K562 (cell line): ENCODE results near the gene EPB41L1. TPM values are rescaled to one million over a fixed set of nuclear protein-coding genes. Genes with fewer than 3 reads are reported as not detected.

Experiments
- ATAC-seq: fragments of 200-7000 bp; cut with Tn5 transposase; 3 replicates; pipeline ENCODE4 v1.9.1; 2020; ENCODE audit warnings: moderate library complexity
- BruUV-seq: library from RNA; stranded (reverse); fragments of 400-500 nt; replicated peaks from 2 replicates; lab custom pipeline; 2021; lab: Mats Ljungman, UMichigan
- CTCF ChIA-PET: fragments of 300-600 bp; formaldehyde crosslinking; extraction: SDS; loops from one replicate; lab custom pipeline; 2021; ENCODE audit warnings: low intra/inter-chr PET ratio; lab: Yijun Ruan, JAX
- POLR2A ChIA-PET: fragments of 300-600, 350-650 bp; sonication (Branson Sonifier 250); formaldehyde crosslinking; extraction: SDS; loops from one replicate; lab custom pipeline; 2021; ENCODE audit warnings: antibody characterized with exemption, inconsistent platforms; lab: Yijun Ruan, JAX
- DNase-seq, 4 experiments: peaks; one replicate each; pipeline versions ENCODE4 v3.0.0 to v3.0.0-alpha.2; 2011 to 2018; ENCODE audit warnings: low spot score in 3 of 4, mixed read lengths in 3 of 4; ENCODE audit errors: extremely low read depth in 1 of 4
- FAIRE-seq: peaks from 2 replicates; lab custom pipeline; 2011; peaks lifted over from hg19 to GRCh38; lab: Jason Lieb, UNC
- H2AFZ ChIP-seq: 2 replicates; pipeline ENCODE4 v1.6.0; 2011; ENCODE audit warnings: low read depth, low read length, control low read depth, inconsistent platforms
- H3K27ac ChIP-seq: fragments of 200-600 bp; 3 replicates; pipeline ENCODE4 v1.8.0; 2011; ENCODE audit warnings: low read depth, mild to moderate bottlenecking, control low read depth, inconsistent platforms, low read length, moderate library complexity, mixed read lengths; ENCODE audit errors: extremely low read depth
- H3K27me3 ChIP-seq, 2 experiments: fragments of 300-600 bp in 1 of 2; 2 replicates in 1 of 2; 3 replicates in 1 of 2; pipeline versions ENCODE4 v1.6.0 to v1.8.0; 2011; ENCODE audit warnings: inconsistent platforms in 2 of 2, low read length in 2 of 2, mild to moderate bottlenecking in 1 of 2, mixed read lengths in 1 of 2, moderate library complexity in 1 of 2; ENCODE audit not compliant: control insufficient read depth in 2 of 2, insufficient read depth in 2 of 2
- H3K36me3 ChIP-seq: fragments of 300-600 bp; 3 replicates; pipeline ENCODE4 v1.8.0; 2011; ENCODE audit warnings: mild to moderate bottlenecking, low read length, inconsistent platforms; ENCODE audit not compliant: control insufficient read depth, insufficient read depth
- H3K4me1 ChIP-seq, 2 experiments: fragments of 200-600 bp in 1 of 2; replicated peaks in 1 of 2; 2 replicates in 1 of 2; 3 replicates in 1 of 2; pipeline versions ENCODE4 v1.5.1 to v1.8.0; 2011; ENCODE audit warnings: inconsistent platforms in 2 of 2, low read length in 2 of 2, mild to moderate bottlenecking in 1 of 2, mixed read lengths in 1 of 2, moderate library complexity in 1 of 2; ENCODE audit not compliant: control insufficient read depth in 2 of 2, insufficient read depth in 2 of 2
- H3K4me2 ChIP-seq: 2 replicates; pipeline ENCODE4 v1.6.1; 2011; ENCODE audit warnings: low read length, control low read depth, inconsistent platforms, mixed read lengths; ENCODE audit not compliant: insufficient read depth
- H3K4me3 ChIP-seq: fragments of 200-600 bp; sonication (generic), shearing (Covaris generic); 2 replicates; pipeline ENCODE4 v1.5.1; 2016; ENCODE audit warnings: control low read depth, inconsistent platforms
- H3K79me2 ChIP-seq: fragments of 200-600 bp; 3 replicates; pipeline ENCODE4 v1.8.0; 2011; ENCODE audit warnings: low read length, inconsistent platforms; ENCODE audit not compliant: control insufficient read depth, insufficient read depth
- H3K9ac ChIP-seq, 2 experiments: 2 replicates each; pipeline versions ENCODE4 v1.6.0 to v1.6.1; 2011; ENCODE audit warnings: low read depth in 2 of 2, low read length in 2 of 2, control low read depth in 1 of 2, inconsistent platforms in 1 of 2, mild to moderate bottlenecking in 1 of 2, mixed read lengths in 1 of 2; ENCODE audit not compliant: insufficient read depth in 1 of 2
- H3K9me1 ChIP-seq: one replicate; pipeline ENCODE4 v1.6.0; 2011; ENCODE audit warnings: inconsistent platforms, mild to moderate bottlenecking, low read length, moderate library complexity; ENCODE audit not compliant: control insufficient read depth, insufficient read depth
- H3K9me3 ChIP-seq: replicated peaks from 2 replicates; pipeline ENCODE4 v1.5.1; 2011; ENCODE audit warnings: low read depth, low read length, inconsistent platforms; ENCODE audit not compliant: control insufficient read depth, insufficient read depth
- H4K20me1 ChIP-seq: replicated peaks from 2 replicates; pipeline ENCODE4 v1.6.1; 2011; ENCODE audit warnings: low read length, inconsistent platforms, mixed read lengths; ENCODE audit not compliant: control insufficient read depth, insufficient read depth
- ATF2 ChIP-seq: sonication (generic); formaldehyde crosslinking; IDR thresholded peaks from 2 replicates; pipeline ENCODE4 v1.8.1; 2022; ENCODE audit warnings: missing genetic modification reagents
- BCOR ChIP-seq: fragments of 450-650 bp; IDR thresholded peaks from 2 replicates; pipeline ENCODE4 v1.6.1; 2016
- CHD4 ChIP-seq: fragments of 200-600 bp; sonication (generic); IDR thresholded peaks from 3 replicates; pipeline ENCODE4 v1.6.1; 2012; ENCODE audit warnings: low read depth, mild to moderate bottlenecking, mixed read lengths, low read length, inconsistent platforms; ENCODE audit not compliant: insufficient read depth, insufficient replicate concordance, poor library complexity, severe bottlenecking
- NELFE ChIP-seq: IDR thresholded peaks from 2 replicates; pipeline ENCODE4 v1.6.1; 2011; ENCODE audit warnings: mild to moderate bottlenecking; ENCODE audit not compliant: insufficient read depth, insufficient read length
- NR2C1 ChIP-seq, 2 experiments: fragments of 450-650 bp; IDR thresholded peaks; 2 replicates each; pipeline ENCODE4 v1.6.1; 2017; ENCODE audit warnings: mild to moderate bottlenecking in 2 of 2, antibody characterized with exemption in 1 of 2, inconsistent platforms in 1 of 2, missing compliant biosample characterization in 1 of 2, missing genetic modification characterization in 1 of 2
- PHF21A ChIP-seq: fragments of 450-650 bp; IDR thresholded peaks from 2 replicates; pipeline ENCODE4 v1.6.1; 2017; ENCODE audit warnings: low read depth, borderline replicate concordance
- PRDM10 ChIP-seq: fragments of 450-650 bp; IDR thresholded peaks from 2 replicates; pipeline ENCODE4 v1.6.1; 2018; ENCODE audit not compliant: partially characterized antibody
- PYGO2 ChIP-seq: fragments of 450-650 bp; IDR thresholded peaks from 2 replicates; pipeline ENCODE4 v1.6.1; 2016; ENCODE audit warnings: mild to moderate bottlenecking, missing genetic modification characterization, moderate library complexity, missing compliant biosample characterization
- RBM25 ChIP-seq: fragments of 200-400 bp; formaldehyde crosslinking; IDR thresholded peaks from 2 replicates; pipeline ENCODE4 v1.6.1; 2018; ENCODE audit warnings: low read length, low read depth, moderate library complexity; ENCODE audit not compliant: severe bottlenecking
- SAFB2 ChIP-seq: fragments of 200-400 bp; formaldehyde crosslinking; IDR thresholded peaks from 2 replicates; pipeline ENCODE4 v1.6.1; 2018; ENCODE audit warnings: borderline replicate concordance, low read length, low read depth, moderate library complexity; ENCODE audit not compliant: severe bottlenecking
- ZNF217 ChIP-seq: sonication (generic); formaldehyde crosslinking; IDR thresholded peaks from 2 replicates; pipeline ENCODE4 v1.8.0; 2022; ENCODE audit warnings: mild to moderate bottlenecking, missing genetic modification reagents
- ZNF41 ChIP-seq: fragments of 250-450 bp; sonication (Bioruptor Pico); conservative IDR thresholded peaks from 2 replicates; pipeline ENCODE4 v1.4.0; 2020; ENCODE audit warnings: mild to moderate bottlenecking
- WGBS: fragments of 100-300 bp; shearing (Covaris generic); methylation state at CpG from one replicate; pipeline ENCODE4 v1.1.6; 2016; ENCODE audit warnings: low coverage, mixed read lengths; ENCODE audit not compliant: insufficient coverage; ENCODE audit errors: missing lambda C conversion rate; 5-methylcytosine and 5-hydroxymethylcytosine counted together
- in situ Hi-C: fragments of 300-500 bp; cut with MboI; formaldehyde crosslinking; loops from 4 replicates; pipeline ENCODE4 v1.15.0; 2018; ENCODE audit warnings: inconsistent platforms, mixed read lengths
- intact Hi-C: fragments of 100-400 bp; cut with micrococcal nuclease; formaldehyde crosslinking; loops from 2 replicates; pipeline ENCODE4 v1.14.2; 2022
- polyA plus RNA-seq, 8 experiments: library from polyadenylated mRNA; depleted of rRNA in 4 of 8; stranded (reverse) in 5 of 8; unstranded in 3 of 8; fragments of >200 nt; fragmentation: Nextera tagmentation in 2 of 8; fragmentation: Illumina TruSeq in 1 of 8; extraction: Ambion mirVana in 2 of 8; extraction: Trizol in 1 of 8; gene quantifications; 2 replicates each; pipeline versions ENCODE4 v1.2.1 to v1.2.3, GENCODE V29; 2011 to 2014; ENCODE audit warnings: inconsistent platforms in 1 of 8, missing spikeins in 1 of 8
- total RNA-seq, 7 experiments: library from RNA; depleted of rRNA in 6 of 7; stranded (reverse); fragments of >200 nt in 6 of 7; fragmentation: Illumina TruSeq in 2 of 7; extraction: Trizol in 2 of 7; gene quantifications; 2 replicates each; pipeline versions ENCODE4 v1.2.1 to v1.2.3, GENCODE V29; 2011 to 2021; ENCODE audit warnings: low replicate concordance in 1 of 7

Gene EPB41L1
- total and polyA plus RNA-seq, 9 of the 15 experiments (the other 6 are each of a cell fraction or from before 2014, with no cell fraction given), result 0.11 to 4.3 (median 1.3) TPM

GRCh38 chr20:36149012-36149411 lies 5.5 kb upstream of the EPB41L1 start (continued):
- no peak for TF ChIP-seq ATF2
- peak; percentile 88 for TF ChIP-seq RBM25
- TF ChIP-seq BCOR, result peak; percentile 52; the same call in 1 of the 2 replicates
- TF ChIP-seq, all 486 proteins: peak for 6

GRCh38 chr20:36149469-36149868 lies 5.1 kb upstream of the EPB41L1 start:
- no peaks in the 10 kb centered on the region for H3K36me3 ChIP-seq
- WGBS, result 36% methylated on average over 3 of the region's 3 CpGs
- no peaks in the 10 kb centered on the region for H3K79me2 ChIP-seq
- no peak overlapping the region for H2AFZ ChIP-seq
- POLR2A ChIA-PET, result interaction anchor here (0.5 kb wide), 1 partner anchor 194 kb away, joined by 3 read pairs; no protein-coding TSS in a partner anchor
- BruUV-seq, result no TSS peak
- peaks cover 2 to 6% of the 10 kb centered on the region in 2 experiments; a peak in 3 of 5 replicates for H3K4me1 ChIP-seq
- FAIRE-seq (no peak), DNase-seq (no peak), ATAC-seq (no peak)
- H3K9ac ChIP-seq, result no peak overlapping the region
- H3K27me3 ChIP-seq, result peaks cover 4 to 48% of the 10 kb centered on the region in 2 experiments; a peak in 4 of 5 replicates
- H4K20me1 ChIP-seq, result peaks cover 3% of the 10 kb centered on the region; the same call in 1 of the 2 replicates
- no peaks in the 10 kb centered on the region for H3K9me3 ChIP-seq
- TF ChIP-seq PHF21A (no peak), CHD4 (no peak), NR2C1 (IDR thresholded peaks at IDR 0.05) (no peak), NR2C1 (tag; IDR thresholded peaks at IDR 0.05) (no peak), PRDM10 (no peak), NELFE (no peak), ZNF217 (no peak), SAFB2 (no peak), PYGO2 (tag) (no peak), ZNF41 (no peak)
- no peak overlapping the region for H3K4me3 ChIP-seq
- in situ Hi-C loops (no loop called here), intact Hi-C loops (no loop called here)
- no peak overlapping the region for H3K27ac ChIP-seq
- CTCF ChIA-PET, result no interaction called here
- H3K4me2 ChIP-seq, result no peak overlapping the region
- H3K9me1 ChIP-seq, result no peaks in the 10 kb centered on the region
